Measurements from ENCODE around the gene TTLL11.

DNA sequence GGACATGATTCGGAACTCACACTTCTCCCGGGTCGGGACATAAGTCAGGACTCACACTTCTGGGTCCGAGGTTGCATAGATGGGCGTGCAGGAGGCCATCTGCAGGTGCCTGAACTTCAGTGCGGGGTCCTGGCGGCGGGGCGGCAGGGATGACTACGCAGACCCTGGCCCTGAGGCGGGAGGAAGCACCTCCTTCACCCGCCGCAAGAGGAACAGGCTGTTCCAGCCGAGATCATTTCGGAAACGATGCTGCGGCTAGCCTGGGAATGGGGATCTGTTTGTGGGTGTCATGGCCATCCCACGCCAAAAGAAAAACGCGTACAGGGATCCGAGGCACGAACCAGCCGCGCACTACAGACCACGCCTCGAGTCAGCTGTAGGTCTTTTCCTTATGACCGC, 196.6 kb downstream of the TTLL11 start:
- TF ChIP-seq, protein P1, sequence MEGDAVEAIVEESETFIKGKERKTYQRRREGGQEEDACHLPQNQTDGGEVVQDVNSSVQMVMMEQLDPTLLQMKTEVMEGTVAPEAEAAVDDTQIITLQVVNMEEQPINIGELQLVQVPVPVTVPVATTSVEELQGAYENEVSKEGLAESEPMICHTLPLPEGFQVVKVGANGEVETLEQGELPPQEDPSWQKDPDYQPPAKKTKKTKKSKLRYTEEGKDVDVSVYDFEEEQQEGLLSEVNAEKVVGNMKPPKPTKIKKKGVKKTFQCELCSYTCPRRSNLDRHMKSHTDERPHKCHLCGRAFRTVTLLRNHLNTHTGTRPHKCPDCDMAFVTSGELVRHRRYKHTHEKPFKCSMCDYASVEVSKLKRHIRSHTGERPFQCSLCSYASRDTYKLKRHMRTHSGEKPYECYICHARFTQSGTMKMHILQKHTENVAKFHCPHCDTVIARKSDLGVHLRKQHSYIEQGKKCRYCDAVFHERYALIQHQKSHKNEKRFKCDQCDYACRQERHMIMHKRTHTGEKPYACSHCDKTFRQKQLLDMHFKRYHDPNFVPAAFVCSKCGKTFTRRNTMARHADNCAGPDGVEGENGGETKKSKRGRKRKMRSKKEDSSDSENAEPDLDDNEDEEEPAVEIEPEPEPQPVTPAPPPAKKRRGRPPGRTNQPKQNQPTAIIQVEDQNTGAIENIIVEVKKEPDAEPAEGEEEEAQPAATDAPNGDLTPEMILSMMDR (IDR thresholded peaks at IDR 0.05 in 4 of 5, conservative IDR thresholded peaks at IDR 0.05 in 1 of 5) = no peak
- TF ChIP-seq POLR2A (IDR thresholded peaks at IDR 0.05) = no peak
